T-helper 1 cell treated with Interleukin-12 subunit alpha and Interleukin-12 subunit beta and Interleukin-4 antibody, amounts not matched to agents 30 ng/mL and 1 ng/mL, for 36 hours (primary cell): ENCODE data around the gene CENPK. TPM values are rescaled to one million over a fixed set of nuclear protein-coding genes. Genes with fewer than 3 reads are reported as not detected.
"Not testable (repeated sequence)": the region's sequence is repeated elsewhere in the genome, so short reads cannot be mapped to it uniquely, and the experiment has no call there.

Experiments
- intact Hi-C: fragments of 100-400 bp; cut with micrococcal nuclease; formaldehyde crosslinking; loops from one replicate; pipeline ENCODE4 v1.15.1; 2024
- total RNA-seq: library from RNA; stranded (reverse); gene quantifications from 2 replicates; pipeline ENCODE4 v1.2.3, GENCODE V29; 2022

CENPK gene
- total RNA-seq = 74.4 and 77.8 TPM in 2 replicates

- intact Hi-C loops = loop anchor here (1.0 to 10.0 kb wide), 13 partner anchors 61 to 1439 kb away; partner anchors contain the start of genes CWC27, NLN, SGTB and SREK1
These were observed at the start of gene CENPK, which contains the start of gene PPWD1 for GRCh38 chr5:65562731-65563701. TSS of gene CENPK (minus strand) at chr5:65563168. CDS start at chr5:65554907, 8,261 bp downstream. TSS of gene PPWD1 (plus strand) at chr5:65563296. CDS start at chr5:65563311, 15 bp downstream.

- intact Hi-C loops = no loop called here
These were observed 49.4 kb upstream of the CENPK start for GRCh38 chr5:65612298-65612907.

- intact Hi-C loops = no loop called here
These were observed 48.6 kb upstream of the CENPK start for GRCh38 chr5:65611524-65611923.

GRCh38 chr5:65601761-65602160, 38.8 kb upstream of the CENPK start:
- intact Hi-C loops = not testable (repeated sequence)

- intact Hi-C loops = no loop called here
These were observed 25.7 kb upstream of the CENPK start for GRCh38 chr5:65588694-65589093.

- intact Hi-C loops = no loop called here
These were observed 14.2 kb upstream of the CENPK start for GRCh38 chr5:65577141-65577540.

- intact Hi-C loops = no loop called here
These were observed 7.7 kb upstream of the CENPK start for GRCh38 chr5:65570598-65571226.

GRCh38 chr5:65566505-65566904, 3.5 kb upstream of the CENPK start:
- intact Hi-C loops = loop anchor here (10.0 kb wide), 1 partner anchor 1258 kb away; no protein-coding TSS in a partner anchor

GRCh38 chr5:65563777-65564176, 809 bp upstream of the CENPK start:
- intact Hi-C loops = loop anchor here (1.0 to 10.0 kb wide), 11 partner anchors 61 to 1439 kb away; partner anchors contain the start of genes CWC27, NLN, SGTB and SREK1

- intact Hi-C loops = no loop called here
These were observed 6.2 kb downstream of the CENPK start for GRCh38 chr5:65556718-65557117.

GRCh38 chr5:65556181-65556580, 6.8 kb downstream of the CENPK start:
- intact Hi-C loops = no loop called here

- intact Hi-C loops = no loop called here
These were observed 7.7 kb downstream of the CENPK start for GRCh38 chr5:65555287-65555686.

- intact Hi-C loops = no loop called here
These were observed 9.0 kb downstream of the CENPK start for GRCh38 chr5:65553941-65554340.

GRCh38 chr5:65548281-65548680, 14.7 kb downstream of the CENPK start:
- intact Hi-C loops = no loop called here

- intact Hi-C loops = no loop called here
These were observed 16.8 kb downstream of the CENPK start for GRCh38 chr5:65546141-65546540.

GRCh38 chr5:65544473-65544872, 18.5 kb downstream of the CENPK start:
- intact Hi-C loops = no loop called here

GRCh38 chr5:65539827-65540226, 23.1 kb downstream of the CENPK start:
- intact Hi-C loops = no loop called here

- intact Hi-C loops = no loop called here
These were observed 27.4 kb downstream of the CENPK start for GRCh38 chr5:65535529-65535987.

GRCh38 chr5:65530904-65531303, 32.1 kb downstream of the CENPK start:
- intact Hi-C loops = no loop called here

- intact Hi-C loops = no loop called here
These were observed 37.2 kb downstream of the CENPK start for GRCh38 chr5:65525726-65526125.

- intact Hi-C loops = no loop called here
These were observed 50.6 kb downstream of the CENPK start for GRCh38 chr5:65512170-65512937.
